Smooth muscle cell (in vitro differentiated cells): Measurements from ENCODE around the gene PTPRE. TPM values are rescaled to one million over a fixed set of nuclear protein-coding genes. Genes with fewer than 3 reads are reported as not detected.

Source experiments
- DNase-seq: peaks from one replicate; lab custom pipeline; 2025; ENCODE audit not compliant: unreplicated experiment; lab: John Stamatoyannopoulos, UW
- H2AFZ ChIP-seq: fragments of 200-600 bp; sonication (generic); 2 replicates; pipeline ENCODE4 v1.6.0; 2016; ENCODE audit warnings: antibody characterized with exemption, low read depth, mild to moderate bottlenecking
- H3F3A ChIP-seq: fragments of 200-600 bp; sonication (generic); 2 replicates; pipeline ENCODE4 v1.6.0; 2017; ENCODE audit warnings: antibody characterized with exemption, low read depth
- H3K27ac ChIP-seq: fragments of 200-600 bp; sonication (generic); 2 replicates; pipeline ENCODE4 v1.5.1; 2016; ENCODE audit warnings: low read depth, mild to moderate bottlenecking
- H3K27me3 ChIP-seq: fragments of 200-600 bp; sonication (generic); 2 replicates; pipeline ENCODE4 v1.6.1; 2016; ENCODE audit warnings: low read depth, mild to moderate bottlenecking
- H3K36me3 ChIP-seq: fragments of 200-600 bp; sonication (generic); 2 replicates; pipeline ENCODE4 v1.5.1; 2016; ENCODE audit warnings: low read depth
- H3K4me1 ChIP-seq: fragments of 200-600 bp; sonication (generic); 2 replicates; pipeline ENCODE4 v1.5.1; 2016; ENCODE audit warnings: low read depth
- H3K4me2 ChIP-seq: fragments of 200-600 bp; sonication (generic); 2 replicates; pipeline ENCODE4 v1.6.0; 2016; ENCODE audit warnings: mild to moderate bottlenecking
- H3K4me3 ChIP-seq: fragments of 200-600 bp; sonication (generic); 2 replicates; pipeline ENCODE4 v1.5.1; 2016; ENCODE audit warnings: mild to moderate bottlenecking
- H3K79me2 ChIP-seq: fragments of 200-600 bp; sonication (generic); 2 replicates; pipeline ENCODE4 v1.6.0; 2016; ENCODE audit warnings: low read depth, mild to moderate bottlenecking
- H3K9ac ChIP-seq: fragments of 200-600 bp; sonication (generic); 2 replicates; pipeline ENCODE4 v1.6.0; 2016; ENCODE audit warnings: low read depth
- H3K9me3 ChIP-seq: fragments of 200-600 bp; sonication (generic); replicated peaks from 2 replicates; pipeline ENCODE4 v1.5.1; 2016; ENCODE audit warnings: low read depth
- H4K20me1 ChIP-seq: fragments of 200-600 bp; sonication (generic); 2 replicates; pipeline ENCODE4 v1.6.0; 2016; ENCODE audit warnings: low read depth
- CTCF ChIP-seq: fragments of 200-600 bp; sonication (generic); IDR thresholded peaks from 2 replicates; pipeline ENCODE4 v1.5.1; 2017; ENCODE audit warnings: borderline replicate concordance, mild to moderate bottlenecking, antibody characterized with exemption; ENCODE audit not compliant: insufficient read depth, poor library complexity, severe bottlenecking
- WGBS: methylation state at CpG from one replicate; pipeline ENCODE4 v1.1.7; 2016; ENCODE audit warnings: low lambda C conversion rate; 5-methylcytosine and 5-hydroxymethylcytosine counted together
- polyA plus RNA-seq: library from polyadenylated mRNA; unstranded; fragments of >200 nt; fragmentation: Nextera tagmentation; extraction: Ambion mirVana; gene quantifications from 2 replicates; pipeline ENCODE4 v1.2.1, GENCODE V29; 2016
- total RNA-seq: library from RNA; depleted of rRNA; stranded (reverse); fragments of >200 nt; gene quantifications from 2 replicates; pipeline ENCODE4 v1.2.3, GENCODE V29; 2014

The PTPRE gene
- total and polyA plus RNA-seq, 2 experiments from 2014 or later: 17.1 to 22.7 TPM

DNA sequence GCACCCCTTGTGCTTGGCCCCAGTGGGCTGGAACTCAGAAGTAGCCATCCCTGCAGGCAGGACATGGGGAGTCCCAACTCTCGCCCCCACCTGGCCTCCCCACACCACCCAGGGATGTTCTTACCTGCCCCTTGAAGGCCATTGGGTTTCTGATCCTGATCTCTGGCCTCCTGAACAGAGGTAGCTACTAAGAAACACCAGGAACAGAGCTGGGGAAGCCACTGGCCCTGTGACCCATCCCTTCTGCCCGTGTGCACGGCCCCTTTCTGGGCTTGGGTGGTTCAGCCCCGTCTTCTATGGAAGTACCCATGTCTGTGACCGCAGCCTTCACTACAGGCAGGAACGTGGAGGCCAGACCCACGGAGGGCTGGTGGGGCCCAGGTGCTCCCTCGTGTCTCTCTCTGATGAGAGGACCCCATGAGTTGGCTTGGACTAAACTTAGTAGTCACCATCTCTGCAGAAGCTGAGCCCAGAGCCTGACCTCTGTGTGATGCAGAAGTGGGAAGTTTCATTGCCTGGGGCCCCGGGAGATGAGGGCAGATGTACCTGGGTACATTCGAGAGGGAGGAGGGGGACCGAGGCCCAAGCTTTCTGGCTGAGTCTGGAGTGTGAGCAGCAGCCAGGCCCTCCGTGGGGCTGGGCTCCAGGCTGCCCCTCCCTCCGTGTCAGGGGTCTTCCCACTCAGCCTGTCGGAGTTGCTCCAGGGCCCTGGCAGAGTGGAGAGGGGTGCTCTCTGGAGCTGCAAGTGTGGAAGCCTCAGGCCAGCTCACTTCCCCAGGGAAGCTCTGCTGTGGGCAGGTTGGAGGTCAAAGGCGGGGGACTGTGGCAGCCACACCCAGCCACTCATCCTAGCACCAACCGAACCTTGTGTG is 138.3 kb downstream of the PTPRE start:
- DNase-seq: no peak
- Histone ChIP-seq H4K20me1 (peaks cover 19% of the 10 kb centered on the region), H3K79me2 (no peaks in the 10 kb centered on the region), H3K4me3 (no peak overlapping the region), H3K27me3 (no peaks in the 10 kb centered on the region), H2AFZ (no peak overlapping the region), H3K36me3 (no peaks in the 10 kb centered on the region), H3K4me1 (peaks cover 10% of the 10 kb centered on the region), H3K9ac (no peak overlapping the region), H3K4me2 (no peak overlapping the region), H3K27ac (no peak overlapping the region), H3F3A (peaks cover 4% of the 10 kb centered on the region), H3K9me3 (no peaks in the 10 kb centered on the region)
- WGBS: 95% methylated on average over 16 of the region's 16 CpGs
- TF ChIP-seq CTCF: no peak

GRCh38 chr10:128045833-128046120 is 138.9 kb downstream of the PTPRE start:
- no peak for DNase-seq
- H3K9ac ChIP-seq: no peak overlapping the region
- H3K4me2 ChIP-seq: no peak overlapping the region
- no peak overlapping the region for H2AFZ ChIP-seq
- 92% methylated on average over 6 of the region's 6 CpGs for WGBS
- TF ChIP-seq CTCF: no peak
- H3K27ac ChIP-seq: no peak overlapping the region
- no peaks in the 10 kb centered on the region for H3K79me2 ChIP-seq
- H3K9me3 ChIP-seq: no peaks in the 10 kb centered on the region
- H3F3A ChIP-seq: peaks cover 4% of the 10 kb centered on the region
- H3K36me3 ChIP-seq: no peaks in the 10 kb centered on the region
- H3K4me1 ChIP-seq: peaks cover 10% of the 10 kb centered on the region
- H3K27me3 ChIP-seq: no peaks in the 10 kb centered on the region
- H3K4me3 ChIP-seq: no peak overlapping the region
- peaks cover 13% of the 10 kb centered on the region for H4K20me1 ChIP-seq

DNA sequence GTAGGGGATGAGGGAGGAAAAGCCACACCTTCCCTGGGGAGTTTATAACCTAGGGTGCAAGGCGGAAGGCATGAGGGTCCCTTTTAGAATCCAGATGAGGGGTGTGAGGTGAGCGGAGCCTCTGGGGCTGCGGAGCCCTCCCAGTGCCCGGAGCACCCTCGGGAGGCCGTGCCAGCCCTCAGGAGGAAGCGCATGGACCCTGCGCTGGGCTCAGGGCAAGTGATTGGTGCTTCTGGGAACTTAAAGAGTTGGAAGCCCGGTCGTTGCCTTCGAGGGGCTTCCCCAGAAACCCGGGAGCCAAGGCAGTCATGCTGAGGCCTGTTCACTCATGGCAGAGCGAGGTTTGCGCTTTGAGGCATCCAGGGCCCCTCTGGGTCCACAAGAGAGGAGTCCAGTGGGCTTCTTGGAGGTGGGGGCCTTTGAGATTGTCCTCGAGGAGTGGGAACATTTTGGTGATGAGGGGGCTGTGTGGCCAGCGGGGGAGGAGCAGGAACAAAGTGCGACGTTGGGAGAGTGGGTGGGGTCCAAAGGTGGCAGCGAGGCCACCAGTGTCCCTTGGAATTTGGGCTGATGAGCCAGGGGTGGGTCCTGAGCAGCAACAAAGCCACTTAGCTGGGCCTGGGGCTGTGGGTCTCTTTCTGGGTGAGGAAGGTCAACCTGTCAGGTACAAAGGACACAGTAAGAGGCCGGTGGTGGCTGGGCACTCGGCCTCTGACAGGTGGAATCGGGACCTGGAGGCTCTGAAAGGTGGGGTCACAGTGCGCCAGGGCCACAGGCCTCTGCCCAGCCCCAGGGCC is 139.5 kb downstream of the PTPRE start:
- Histone ChIP-seq H3K79me2 (no peaks in the 10 kb centered on the region), H3K4me3 (no peak overlapping the region), H3K4me2 (no peak overlapping the region), H3K9ac (no peak overlapping the region), H3F3A (peaks cover 4% of the 10 kb centered on the region), H3K9me3 (no peaks in the 10 kb centered on the region), H4K20me1 (peaks cover 8% of the 10 kb centered on the region), H3K27me3 (no peaks in the 10 kb centered on the region), H3K27ac (no peak overlapping the region), H3K4me1 (peaks cover 10% of the 10 kb centered on the region), H2AFZ (no peak overlapping the region), H3K36me3 (no peaks in the 10 kb centered on the region)
- no peak for TF ChIP-seq CTCF
- no peak for DNase-seq
- 97% methylated on average over 23 of the region's 23 CpGs for WGBS
